Measurements from ENCODE around the gene NUCB1.
A peak's percentile ranks its signal among the peaks of the same experiment; 100 is the strongest.
"Not testable (repeated sequence)": the region's sequence is repeated elsewhere in the genome, so short reads cannot be mapped to it uniquely, and the experiment has no call there.

Gene NUCB1

GRCh38 chr19:48872182-48872883, 27.8 kb upstream of the NUCB1 start, which contains the start of gene PPP1R15A:
TSS of gene PPP1R15A (plus strand) at chr19:48872421. CDS start at chr19:48873234, 813 bp downstream.
- ATAC-seq (ENCODE audit: low read depth) (peak; percentile 24), DNase-seq (ENCODE audit: low spot score) (peak; percentile 92)
- no peaks in the 10 kb centered on the region for H3K9me3 ChIP-seq (ENCODE audit: severe bottlenecking)
- H3K4me1 ChIP-seq (ENCODE audit: insufficient read depth, poor library complexity, severe bottlenecking), result peaks cover 16% of the 10 kb centered on the region
- H3K36me3 ChIP-seq (ENCODE audit: low read depth), result peaks cover 47% of the 10 kb centered on the region
- H3K4me3 ChIP-seq (ENCODE audit: severe bottlenecking), result peak within 1 kb of the TSS; percentile 86
- H3K27me3 ChIP-seq (ENCODE audit: insufficient read depth, poor library complexity, severe bottlenecking), result no peaks in the 10 kb centered on the region
- TF ChIP-seq CTCF (IDR thresholded peaks at IDR 0.05; ENCODE audit: poor library complexity, severe bottlenecking), result no peak
- peak within 1 kb of the TSS; percentile 91 for H3K27ac ChIP-seq (ENCODE audit: poor library complexity, severe bottlenecking)

- Histone ChIP-seq H3K27me3 (ENCODE audit: insufficient read depth, poor library complexity, severe bottlenecking) (no peaks in the 10 kb centered on the region), H3K9me3 (ENCODE audit: severe bottlenecking) (no peaks in the 10 kb centered on the region), H3K36me3 (ENCODE audit: low read depth) (peaks cover 53% of the 10 kb centered on the region), H3K27ac (ENCODE audit: poor library complexity, severe bottlenecking) (peak overlapping the region; percentile 91), H3K4me3 (ENCODE audit: severe bottlenecking) (peak overlapping the region; percentile 86), H3K4me1 (ENCODE audit: insufficient read depth, poor library complexity, severe bottlenecking) (peaks cover 16% of the 10 kb centered on the region)
- TF ChIP-seq CTCF (IDR thresholded peaks at IDR 0.05; ENCODE audit: poor library complexity, severe bottlenecking), result no peak
- peak; percentile 44 for ATAC-seq (ENCODE audit: low read depth)
- DNase-seq (ENCODE audit: low spot score), result peak; percentile 87
Observed at GRCh38 chr19:48872884-48873475, 27.1 kb upstream of the NUCB1 start.

- Histone ChIP-seq H3K27ac (ENCODE audit: poor library complexity, severe bottlenecking) (peak overlapping the region; percentile 91), H3K9me3 (ENCODE audit: severe bottlenecking) (no peaks in the 10 kb centered on the region), H3K4me1 (ENCODE audit: insufficient read depth, poor library complexity, severe bottlenecking) (peaks cover 16% of the 10 kb centered on the region), H3K36me3 (ENCODE audit: low read depth) (peaks cover 53% of the 10 kb centered on the region), H3K27me3 (ENCODE audit: insufficient read depth, poor library complexity, severe bottlenecking) (no peaks in the 10 kb centered on the region), H3K4me3 (ENCODE audit: severe bottlenecking) (peak overlapping the region; percentile 86)
- TF ChIP-seq CTCF (IDR thresholded peaks at IDR 0.05; ENCODE audit: poor library complexity, severe bottlenecking), result no peak
- no peak for DNase-seq (ENCODE audit: low spot score)
- no peak for ATAC-seq (ENCODE audit: low read depth)
Observed at GRCh38 chr19:48873476-48874302, 26.4 kb upstream of the NUCB1 start.

- DNase-seq (ENCODE audit: low spot score), result no peak
- peak; percentile 20 for ATAC-seq (ENCODE audit: low read depth)
- no peaks in the 10 kb centered on the region for H3K9me3 ChIP-seq (ENCODE audit: severe bottlenecking)
- H3K27ac ChIP-seq (ENCODE audit: poor library complexity, severe bottlenecking), result peak overlapping the region; percentile 91
- TF ChIP-seq CTCF (IDR thresholded peaks at IDR 0.05; ENCODE audit: poor library complexity, severe bottlenecking), result no peak
- peaks cover 53% of the 10 kb centered on the region for H3K36me3 ChIP-seq (ENCODE audit: low read depth)
- peaks cover 16% of the 10 kb centered on the region for H3K4me1 ChIP-seq (ENCODE audit: insufficient read depth, poor library complexity, severe bottlenecking)
- peak overlapping the region; percentile 86 for H3K4me3 ChIP-seq (ENCODE audit: severe bottlenecking)
- H3K27me3 ChIP-seq (ENCODE audit: insufficient read depth, poor library complexity, severe bottlenecking), result no peaks in the 10 kb centered on the region
Observed at GRCh38 chr19:48874303-48875135, 25.6 kb upstream of the NUCB1 start.

- H3K4me3 ChIP-seq (ENCODE audit: severe bottlenecking), result peak overlapping the region; percentile 86
- peak overlapping the region; percentile 91 for H3K27ac ChIP-seq (ENCODE audit: poor library complexity, severe bottlenecking)
- ATAC-seq (ENCODE audit: low read depth); DNase-seq (ENCODE audit: low spot score); H3K27me3 ChIP-seq (ENCODE audit: insufficient read depth, poor library complexity, severe bottlenecking); H3K9me3 ChIP-seq (ENCODE audit: severe bottlenecking): not testable (repeated sequence)
- peaks cover 16% of the 10 kb centered on the region for H3K4me1 ChIP-seq (ENCODE audit: insufficient read depth, poor library complexity, severe bottlenecking)
- H3K36me3 ChIP-seq (ENCODE audit: low read depth), result peaks cover 53% of the 10 kb centered on the region
Observed at GRCh38 chr19:48876043-48876981, 23.8 kb upstream of the NUCB1 start.

Measured in RWPE2 (cell line).